ENCODE results near the gene TBC1D22A. TPM values are rescaled to one million over a fixed set of nuclear protein-coding genes. Genes with fewer than 3 reads are reported as not detected.

TBC1D22A gene
- total and polyA plus RNA-seq, 8 donors = 14.4 to 33.5 (median 15.7) TPM

DNA sequence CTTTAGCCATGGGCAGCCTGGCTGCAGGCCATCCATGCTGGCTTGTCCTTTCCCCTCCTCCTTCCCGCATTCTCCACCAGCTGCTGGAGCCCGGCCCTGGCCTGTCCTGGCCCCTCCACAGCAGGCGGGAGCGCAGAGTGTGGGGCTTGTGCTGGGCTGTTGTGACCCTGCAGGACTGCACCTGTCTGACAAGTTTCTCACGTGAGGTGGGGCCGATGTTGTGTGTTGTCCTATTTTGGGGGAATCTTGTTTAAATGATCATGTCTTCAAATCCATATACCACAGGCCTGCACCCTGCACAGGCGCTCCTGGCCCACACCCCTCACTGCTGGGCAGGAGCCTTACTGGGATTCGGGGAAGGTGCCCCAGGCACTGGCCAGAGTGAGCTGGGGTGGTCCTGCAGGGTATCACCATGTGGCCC, 30.4 kb downstream of the TBC1D22A start:
- peak in 1 of 4 donors; percentile 69 for DNase-seq
- peaks cover 8 to 35% of the 10 kb centered on the region in 2 donors for H3K4me1 ChIP-seq
- peak overlapping the region in 1 of 2 donors; percentile 86 for H3K27ac ChIP-seq
- TF ChIP-seq, protein P1, sequence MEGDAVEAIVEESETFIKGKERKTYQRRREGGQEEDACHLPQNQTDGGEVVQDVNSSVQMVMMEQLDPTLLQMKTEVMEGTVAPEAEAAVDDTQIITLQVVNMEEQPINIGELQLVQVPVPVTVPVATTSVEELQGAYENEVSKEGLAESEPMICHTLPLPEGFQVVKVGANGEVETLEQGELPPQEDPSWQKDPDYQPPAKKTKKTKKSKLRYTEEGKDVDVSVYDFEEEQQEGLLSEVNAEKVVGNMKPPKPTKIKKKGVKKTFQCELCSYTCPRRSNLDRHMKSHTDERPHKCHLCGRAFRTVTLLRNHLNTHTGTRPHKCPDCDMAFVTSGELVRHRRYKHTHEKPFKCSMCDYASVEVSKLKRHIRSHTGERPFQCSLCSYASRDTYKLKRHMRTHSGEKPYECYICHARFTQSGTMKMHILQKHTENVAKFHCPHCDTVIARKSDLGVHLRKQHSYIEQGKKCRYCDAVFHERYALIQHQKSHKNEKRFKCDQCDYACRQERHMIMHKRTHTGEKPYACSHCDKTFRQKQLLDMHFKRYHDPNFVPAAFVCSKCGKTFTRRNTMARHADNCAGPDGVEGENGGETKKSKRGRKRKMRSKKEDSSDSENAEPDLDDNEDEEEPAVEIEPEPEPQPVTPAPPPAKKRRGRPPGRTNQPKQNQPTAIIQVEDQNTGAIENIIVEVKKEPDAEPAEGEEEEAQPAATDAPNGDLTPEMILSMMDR (IDR thresholded peaks at IDR 0.05) = no peak
- no peaks in the 10 kb centered on the region for H3K27me3 ChIP-seq
- no peak for ATAC-seq
- intact Hi-C loops (cut with DNase I) = no loop called here
- no peak overlapping the region for H3K4me3 ChIP-seq
- peaks cover 0 to 55% of the 10 kb centered on the region in 2 donors for H3K36me3 ChIP-seq
- no peaks in the 10 kb centered on the region for H3K9me3 ChIP-seq

DNA sequence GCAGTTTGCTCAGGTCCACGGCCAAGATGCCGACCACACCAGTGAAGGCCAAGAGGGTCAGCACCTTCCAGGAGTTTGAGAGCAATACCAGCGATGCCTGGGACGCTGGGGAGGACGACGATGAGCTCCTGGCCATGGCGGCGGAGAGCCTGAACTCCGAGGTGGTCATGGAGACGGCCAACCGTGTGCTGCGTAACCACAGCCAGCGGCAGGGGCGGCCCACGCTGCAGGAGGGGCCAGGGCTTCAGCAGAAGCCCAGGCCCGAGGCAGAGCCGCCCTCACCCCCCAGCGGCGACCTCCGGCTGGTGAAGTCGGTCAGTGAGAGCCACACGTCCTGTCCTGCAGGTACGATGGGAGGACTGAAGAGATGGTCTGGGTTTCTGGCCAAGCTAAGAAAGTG, 31.0 kb downstream of the TBC1D22A start:
- H3K27ac ChIP-seq = no peak overlapping the region
- H3K4me3 ChIP-seq = no peak overlapping the region
- H3K27me3 ChIP-seq = no peaks in the 10 kb centered on the region

DNA sequence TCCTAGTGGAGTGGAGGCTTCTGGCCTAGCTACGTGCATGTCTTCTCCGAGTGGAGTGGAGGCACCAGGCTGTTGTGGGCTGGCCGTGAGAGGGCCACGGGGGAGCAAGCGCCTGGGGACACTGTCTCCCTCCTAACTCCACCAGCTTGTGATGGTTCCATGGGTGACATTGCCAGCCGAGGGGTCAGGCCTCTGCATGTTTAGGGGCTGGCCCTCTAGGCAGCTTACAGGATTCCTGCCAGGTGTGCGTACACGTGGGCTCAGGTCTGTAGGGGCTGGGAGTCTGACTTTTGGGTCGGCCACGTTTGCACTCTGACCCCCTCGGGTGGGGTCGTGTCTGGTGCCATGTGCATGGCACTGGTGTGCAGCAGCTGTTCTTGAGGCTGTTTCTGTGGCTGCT, 31.6 kb downstream of the TBC1D22A start:
- Histone ChIP-seq H3K4me1 (peaks cover 8 to 34% of the 10 kb centered on the region in 2 donors), H3K9me3 (no peaks in the 10 kb centered on the region), H3K4me3 (no peak overlapping the region), H3K27me3 (no peaks in the 10 kb centered on the region), H3K27ac (no peak overlapping the region), H3K36me3 (peaks cover 0 to 65% of the 10 kb centered on the region in 2 donors)
- intact Hi-C loops (cut with DNase I) = no loop called here
- TF ChIP-seq, protein P1 (IDR thresholded peaks at IDR 0.05) = no peak
- ATAC-seq = no peak
- DNase-seq = peak in 1 of 4 donors; percentile 50

More for the DNA sequence above, 31.0 kb downstream of the TBC1D22A start:
- H3K36me3 ChIP-seq = peaks cover 0 to 61% of the 10 kb centered on the region in 2 donors
- H3K4me1 ChIP-seq = peaks cover 8 to 34% of the 10 kb centered on the region in 2 donors
- DNase-seq = peak in 1 of 4 donors; percentile 61
- H3K9me3 ChIP-seq = no peaks in the 10 kb centered on the region
- TF ChIP-seq, protein P1 (IDR thresholded peaks at IDR 0.05) = no peak
- intact Hi-C loops (cut with DNase I) = no loop called here
- ATAC-seq = no peak

DNA sequence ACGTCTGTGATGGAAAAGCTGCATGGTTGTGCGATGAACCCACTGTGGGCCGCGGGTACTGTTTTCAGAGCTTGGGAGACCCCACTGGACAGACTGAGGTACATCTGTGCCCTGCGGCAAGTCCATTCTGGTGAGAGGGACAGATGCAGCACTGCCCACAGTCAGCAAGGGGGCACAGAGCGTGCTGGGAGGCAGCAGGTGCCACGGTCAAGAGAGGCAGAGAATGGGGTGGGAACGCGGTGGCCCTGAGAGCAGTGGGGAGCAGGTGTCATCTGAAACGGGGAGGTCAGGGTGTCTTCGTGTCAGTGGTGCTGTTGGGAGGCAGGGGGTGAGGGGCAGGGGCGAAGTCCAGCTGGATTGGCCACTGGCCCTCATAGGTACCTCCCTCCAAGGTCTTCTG, 32.0 kb downstream of the TBC1D22A start:
- Histone ChIP-seq H3K4me3 (no peak overlapping the region), H3K36me3 (peaks cover 0 to 70% of the 10 kb centered on the region in 2 donors), H3K27ac (no peak overlapping the region), H3K27me3 (no peaks in the 10 kb centered on the region), H3K9me3 (no peaks in the 10 kb centered on the region), H3K4me1 (peaks cover 8 to 34% of the 10 kb centered on the region in 2 donors)
- TF ChIP-seq, protein P1 (IDR thresholded peaks at IDR 0.05) = no peak
- DNase-seq (peak in 1 of 4 donors; percentile 48), ATAC-seq (no peak)
- intact Hi-C loops (cut with DNase I) = no loop called here

DNA sequence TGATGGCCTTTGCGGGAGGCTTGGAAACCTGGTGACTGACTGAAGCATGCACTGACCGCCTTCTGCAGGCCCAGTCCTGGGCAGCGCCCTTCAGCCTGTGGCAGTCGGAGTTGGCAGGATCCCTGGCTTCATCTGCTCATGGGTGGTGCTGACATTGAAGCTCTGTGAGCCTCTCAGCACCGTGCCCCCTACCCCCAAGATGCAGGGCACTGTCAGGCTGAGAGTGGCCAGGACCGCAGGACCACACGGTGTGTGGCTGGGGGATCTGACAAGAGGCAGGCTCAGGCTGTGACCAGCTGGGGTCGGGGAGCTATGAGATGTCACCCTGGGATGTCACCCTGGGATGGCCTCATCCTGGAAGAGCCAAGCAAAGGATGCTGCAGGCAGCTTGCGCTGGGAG, 32.7 kb downstream of the TBC1D22A start:
- peaks cover 8 to 33% of the 10 kb centered on the region in 2 donors for H3K4me1 ChIP-seq
- no peak for ATAC-seq
- H3K4me3 ChIP-seq = no peak overlapping the region
- no peaks in the 10 kb centered on the region for H3K27me3 ChIP-seq
- no peak overlapping the region for H3K27ac ChIP-seq
- no peaks in the 10 kb centered on the region for H3K9me3 ChIP-seq
- intact Hi-C loops (cut with DNase I) = no loop called here
- TF ChIP-seq, protein P1 (IDR thresholded peaks at IDR 0.05) = no peak
- H3K36me3 ChIP-seq = peaks cover 0 to 76% of the 10 kb centered on the region in 2 donors
- DNase-seq = no peak

Data from left lung (tissue), 10 donors.